ENCODE data around the gene ARGLU1. TPM values are rescaled to one million over a fixed set of nuclear protein-coding genes. Genes with fewer than 3 reads are reported as not detected.

The ARGLU1 gene
- total and polyA plus RNA-seq, 9 of the 15 experiments (the other 6 are each of a cell fraction or from before 2014, with no cell fraction given) = 19.3 to 99.9 (median 49.3) TPM

- TF ChIP-seq, protein P1, sequence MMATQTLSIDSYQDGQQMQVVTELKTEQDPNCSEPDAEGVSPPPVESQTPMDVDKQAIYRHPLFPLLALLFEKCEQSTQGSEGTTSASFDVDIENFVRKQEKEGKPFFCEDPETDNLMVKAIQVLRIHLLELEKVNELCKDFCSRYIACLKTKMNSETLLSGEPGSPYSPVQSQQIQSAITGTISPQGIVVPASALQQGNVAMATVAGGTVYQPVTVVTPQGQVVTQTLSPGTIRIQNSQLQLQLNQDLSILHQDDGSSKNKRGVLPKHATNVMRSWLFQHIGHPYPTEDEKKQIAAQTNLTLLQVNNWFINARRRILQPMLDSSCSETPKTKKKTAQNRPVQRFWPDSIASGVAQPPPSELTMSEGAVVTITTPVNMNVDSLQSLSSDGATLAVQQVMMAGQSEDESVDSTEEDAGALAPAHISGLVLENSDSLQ (IDR thresholded peaks at IDR 0.05) = no peak
- TF ChIP-seq TGIF2 (CRISPR knock-in tag; IDR thresholded peaks at IDR 0.05) = no peak
- TF ChIP-seq NR4A1 (CRISPR knock-in tag; IDR thresholded peaks at IDR 0.05) = no peak
- no peak for TF ChIP-seq NR4A1 (tag; IDR thresholded peaks at IDR 0.05)
- no peak for TF ChIP-seq CUX1 (CRISPR knock-in tag; IDR thresholded peaks at IDR 0.05)
- no peak for TF ChIP-seq CXXC5 (CRISPR knock-in tag; IDR thresholded peaks at IDR 0.05)
- TF ChIP-seq PRPF4 (IDR thresholded peaks at IDR 0.05; ENCODE audit: insufficient read depth, low read depth, low read length, poor library complexity, severe bottlenecking) = no peak
- TF ChIP-seq, protein P2, sequence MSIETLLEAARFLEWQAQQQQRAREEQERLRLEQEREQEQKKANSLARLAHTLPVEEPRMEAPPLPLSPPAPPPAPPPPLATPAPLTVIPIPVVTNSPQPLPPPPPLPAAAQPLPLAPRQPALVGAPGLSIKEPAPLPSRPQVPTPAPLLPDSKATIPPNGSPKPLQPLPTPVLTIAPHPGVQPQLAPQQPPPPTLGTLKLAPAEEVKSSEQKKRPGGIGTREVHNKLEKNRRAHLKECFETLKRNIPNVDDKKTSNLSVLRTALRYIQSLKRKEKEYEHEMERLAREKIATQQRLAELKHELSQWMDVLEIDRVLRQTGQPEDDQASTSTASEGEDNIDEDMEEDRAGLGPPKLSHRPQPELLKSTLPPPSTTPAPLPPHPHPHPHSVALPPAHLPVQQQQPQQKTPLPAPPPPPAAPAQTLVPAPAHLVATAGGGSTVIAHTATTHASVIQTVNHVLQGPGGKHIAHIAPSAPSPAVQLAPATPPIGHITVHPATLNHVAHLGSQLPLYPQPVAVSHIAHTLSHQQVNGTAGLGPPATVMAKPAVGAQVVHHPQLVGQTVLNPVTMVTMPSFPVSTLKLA (conservative IDR thresholded peaks at IDR 0.05) = no peak
Measured at GRCh38 chr13:106591299-106591698, 23.4 kb upstream of the ARGLU1 start (continued).
